K562 (cell line): ENCODE results near the gene NOX1. TPM values are rescaled to one million over a fixed set of nuclear protein-coding genes. Genes with fewer than 3 reads are reported as not detected.

ENCODE experiments used
- ELF1 ChIP-seq: fragments of 200-800 bp; sonication (Bioruptor generic); IDR thresholded peaks from 2 replicates; pipeline ENCODE4 v1.6.1; 2016; ENCODE audit warnings: missing genetic modification characterization, missing compliant biosample characterization
- EP400 ChIP-seq: fragments of 450-650 bp; IDR thresholded peaks from 2 replicates; pipeline ENCODE4 v1.6.1; 2017; ENCODE audit warnings: antibody characterized with exemption, mild to moderate bottlenecking, moderate library complexity
- FOXM1 ChIP-seq, 2 experiments: fragments of 450-650 bp in 1 of 2; sonication (generic) in 1 of 2; formaldehyde crosslinking in 1 of 2; IDR thresholded peaks; 2 replicates each; pipeline versions ENCODE4 v1.6.1 to v1.9.0; 2017 to 2022; ENCODE audit warnings: low read depth in 2 of 2, mild to moderate bottlenecking in 2 of 2, missing genetic modification reagents in 1 of 2, moderate library complexity in 1 of 2
- GABPB1 ChIP-seq: sonication (generic); formaldehyde crosslinking; IDR thresholded peaks from 2 replicates; pipeline ENCODE4 v1.8.0; 2022; ENCODE audit warnings: mild to moderate bottlenecking, missing genetic modification reagents
- HIVEP1 ChIP-seq: fragments of 250-450 bp; sonication (Bioruptor Pico); IDR thresholded peaks from 2 replicates; pipeline ENCODE4 v1.4.0; 2020; ENCODE audit warnings: mild to moderate bottlenecking
- JUNB ChIP-seq: fragments of 450-650 bp; formaldehyde crosslinking; conservative IDR thresholded peaks from 2 replicates; pipeline ENCODE4 v1.4.0; 2020; ENCODE audit warnings: mild to moderate bottlenecking
- L3MBTL2 ChIP-seq: fragments of 450-650 bp; IDR thresholded peaks from 2 replicates; pipeline ENCODE4 v1.6.1; 2016; ENCODE audit warnings: mild to moderate bottlenecking, moderate library complexity
- MAFF ChIP-seq: IDR thresholded peaks from 2 replicates; pipeline ENCODE4 v1.6.1; 2012; ENCODE audit warnings: low read length, improper control_type of control experiment
- MTA3 ChIP-seq: fragments of 450-650 bp; formaldehyde crosslinking; IDR thresholded peaks from 2 replicates; pipeline ENCODE4 v1.6.1; 2017; ENCODE audit warnings: mild to moderate bottlenecking, borderline replicate concordance
- NFIX ChIP-seq: fragments of 250-450 bp; sonication (Bioruptor Pico); IDR thresholded peaks from 2 replicates; pipeline ENCODE4 v1.4.0; 2020; ENCODE audit warnings: low read depth, mild to moderate bottlenecking, moderate library complexity
- OTX1 ChIP-seq: fragments of 450-650 bp; formaldehyde crosslinking; IDR thresholded peaks from 2 replicates; pipeline ENCODE4 v1.4.0; 2022; ENCODE audit warnings: mild to moderate bottlenecking
- PHB ChIP-seq: fragments of 250-450 bp; sonication (Bioruptor Pico); IDR thresholded peaks from 2 replicates; pipeline ENCODE4 v1.5.0; 2021
- SRSF9 ChIP-seq: fragments of 200-400 bp; formaldehyde crosslinking; IDR thresholded peaks from 2 replicates; pipeline ENCODE4 v1.6.1; 2017; ENCODE audit warnings: low read depth, low read length, borderline replicate concordance
- TAF9B ChIP-seq: fragments of 450-650 bp; IDR thresholded peaks from 2 replicates; pipeline ENCODE4 v1.6.1; 2018; ENCODE audit warnings: mild to moderate bottlenecking; ENCODE audit not compliant: partially characterized antibody
- TSC22D4 ChIP-seq: fragments of 450-650 bp; IDR thresholded peaks from 2 replicates; pipeline ENCODE4 v1.6.1; 2016; ENCODE audit warnings: missing genetic modification characterization, missing biosample characterization, control low read depth
- ZNF174 ChIP-seq: fragments of 250-450 bp; sonication (Bioruptor Pico); IDR thresholded peaks from 2 replicates; pipeline ENCODE4 v1.4.0; 2020; ENCODE audit warnings: mild to moderate bottlenecking
- ZNF24 ChIP-seq: fragments of 450-650 bp; IDR thresholded peaks from 2 replicates; pipeline ENCODE4 v1.6.1; 2016
- ZNF384 ChIP-seq: IDR thresholded peaks from 2 replicates; pipeline ENCODE4 v1.6.1; 2012; ENCODE audit warnings: low read depth, low read length, improper control_type of control experiment
- ZNF766 ChIP-seq: fragments of 200-800 bp; sonication (Bioruptor generic); conservative IDR thresholded peaks from 2 replicates; pipeline ENCODE4 v1.6.1; 2016; ENCODE audit warnings: missing genetic modification characterization, missing compliant biosample characterization
- ZNF830 ChIP-seq: fragments of 250-450 bp; sonication (Bioruptor Pico); IDR thresholded peaks from 2 replicates; pipeline ENCODE4 v1.5.0; 2021; ENCODE audit warnings: mild to moderate bottlenecking
- polyA plus RNA-seq, 8 experiments: library from polyadenylated mRNA; depleted of rRNA in 4 of 8; stranded (reverse) in 5 of 8; unstranded in 3 of 8; fragments of >200 nt; fragmentation: Nextera tagmentation in 2 of 8; fragmentation: Illumina TruSeq in 1 of 8; extraction: Ambion mirVana in 2 of 8; extraction: Trizol in 1 of 8; gene quantifications; 2 replicates each; pipeline versions ENCODE4 v1.2.1 to v1.2.3, GENCODE V29; 2011 to 2014; ENCODE audit warnings: inconsistent platforms in 1 of 8, missing spikeins in 1 of 8
- total RNA-seq, 7 experiments: library from RNA; depleted of rRNA in 6 of 7; stranded (reverse); fragments of >200 nt in 6 of 7; fragmentation: Illumina TruSeq in 2 of 7; extraction: Trizol in 2 of 7; gene quantifications; 2 replicates each; pipeline versions ENCODE4 v1.2.1 to v1.2.3, GENCODE V29; 2011 to 2021; ENCODE audit warnings: low replicate concordance in 1 of 7
- TF ChIP-seq, protein P1 (sequence below): IDR thresholded peaks from 3 replicates; pipeline ENCODE4 v1.6.1; 2011; ENCODE audit warnings: borderline replicate concordance, mild to moderate bottlenecking, moderate library complexity; ENCODE audit not compliant: insufficient read length; ENCODE audit errors: extremely low read depth
- TF ChIP-seq, protein P2 (sequence below): fragments of 250-450 bp; sonication (Bioruptor Pico); IDR thresholded peaks from 2 replicates; pipeline ENCODE4 v1.4.0; 2020

The NOX1 gene
- total and polyA plus RNA-seq, 9 of the 15 experiments (the other 6 are each of a cell fraction or from before 2014, with no cell fraction given), result 0.01 TPM; not detected in 8

DNA sequence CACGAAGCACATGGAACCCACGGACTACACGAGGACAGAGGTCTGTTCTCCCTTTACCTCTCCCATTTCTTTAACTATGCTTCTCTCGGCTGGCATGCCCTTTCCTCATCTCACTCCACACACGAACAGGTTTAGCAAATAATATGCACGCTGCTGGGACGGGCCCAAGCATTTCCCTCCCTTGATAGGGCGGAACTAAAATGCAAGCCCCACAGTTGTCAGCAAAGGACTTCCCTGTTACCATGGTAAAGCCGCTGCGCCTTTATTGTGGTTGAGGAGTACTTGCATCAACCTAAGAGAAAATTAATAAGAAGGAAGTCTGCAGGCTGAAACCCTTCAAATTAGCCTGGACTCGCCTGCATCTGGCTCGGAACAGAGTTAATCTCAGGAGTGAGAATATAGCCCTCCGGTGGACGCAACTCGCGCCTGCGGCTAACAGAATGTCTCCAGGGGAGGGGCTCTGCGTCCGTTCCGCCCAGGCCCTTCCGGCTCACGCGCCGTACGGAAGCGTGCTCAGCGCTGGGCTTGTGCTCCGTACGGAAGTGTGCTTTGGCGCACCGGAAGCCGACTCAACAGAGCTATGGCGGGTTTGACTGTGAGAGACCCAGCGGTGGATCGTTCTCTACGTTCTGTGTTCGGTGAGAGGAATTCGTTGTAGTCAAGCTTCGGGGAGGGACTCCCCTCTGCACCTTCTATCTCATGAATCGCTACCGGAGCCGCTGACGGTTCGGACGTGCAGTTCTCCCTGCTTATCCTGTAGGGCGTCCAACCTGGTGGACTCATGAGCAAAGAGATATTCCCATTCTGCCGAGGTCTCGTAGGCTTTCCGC lies 54.1 kb downstream of the NOX1 start, which contains the start of gene CSTF2 (continued):
- TF ChIP-seq, protein P1, sequence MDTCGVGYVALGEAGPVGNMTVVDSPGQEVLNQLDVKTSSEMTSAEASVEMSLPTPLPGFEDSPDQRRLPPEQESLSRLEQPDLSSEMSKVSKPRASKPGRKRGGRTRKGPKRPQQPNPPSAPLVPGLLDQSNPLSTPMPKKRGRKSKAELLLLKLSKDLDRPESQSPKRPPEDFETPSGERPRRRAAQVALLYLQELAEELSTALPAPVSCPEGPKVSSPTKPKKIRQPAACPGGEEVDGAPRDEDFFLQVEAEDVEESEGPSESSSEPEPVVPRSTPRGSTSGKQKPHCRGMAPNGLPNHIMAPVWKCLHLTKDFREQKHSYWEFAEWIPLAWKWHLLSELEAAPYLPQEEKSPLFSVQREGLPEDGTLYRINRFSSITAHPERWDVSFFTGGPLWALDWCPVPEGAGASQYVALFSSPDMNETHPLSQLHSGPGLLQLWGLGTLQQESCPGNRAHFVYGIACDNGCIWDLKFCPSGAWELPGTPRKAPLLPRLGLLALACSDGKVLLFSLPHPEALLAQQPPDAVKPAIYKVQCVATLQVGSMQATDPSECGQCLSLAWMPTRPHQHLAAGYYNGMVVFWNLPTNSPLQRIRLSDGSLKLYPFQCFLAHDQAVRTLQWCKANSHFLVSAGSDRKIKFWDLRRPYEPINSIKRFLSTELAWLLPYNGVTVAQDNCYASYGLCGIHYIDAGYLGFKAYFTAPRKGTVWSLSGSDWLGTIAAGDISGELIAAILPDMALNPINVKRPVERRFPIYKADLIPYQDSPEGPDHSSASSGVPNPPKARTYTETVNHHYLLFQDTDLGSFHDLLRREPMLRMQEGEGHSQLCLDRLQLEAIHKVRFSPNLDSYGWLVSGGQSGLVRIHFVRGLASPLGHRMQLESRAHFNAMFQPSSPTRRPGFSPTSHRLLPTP, result no peak
- no peak for TF ChIP-seq MTA3
- TF ChIP-seq ZNF830 (CRISPR knock-in tag), result no peak
- TF ChIP-seq L3MBTL2, result peak; percentile 78
- peak; percentile 77 for TF ChIP-seq ELF1
- TF ChIP-seq TSC22D4 (tag), result no peak
- no peak for TF ChIP-seq ZNF174 (CRISPR knock-in tag)
- TF ChIP-seq ZNF766 (CRISPR knock-in tag), result 0 out of 2 replicates have a peak, but pooled peaks have one; percentile 29
- no peak for TF ChIP-seq HIVEP1 (CRISPR knock-in tag)
- no peak for TF ChIP-seq ZNF384
- no peak for TF ChIP-seq NFIX (CRISPR knock-in tag)
- TF ChIP-seq PHB (CRISPR knock-in tag), result no peak
- TF ChIP-seq EP400, result peak; percentile 73
- peak; percentile 70 for TF ChIP-seq TAF9B
- TF ChIP-seq JUNB (CRISPR knock-in tag), result no peak
- TF ChIP-seq SRSF9, result no peak
- no peak for TF ChIP-seq FOXM1 (IDR thresholded peaks at IDR 0.05; ENCODE audit: low read depth)
- no peak for TF ChIP-seq FOXM1 (CRISPR knock-in tag; IDR thresholded peaks at IDR 0.05; ENCODE audit: low read depth)
- peak; percentile 91 for TF ChIP-seq ZNF24
- TF ChIP-seq MAFF, result no peak
- TF ChIP-seq OTX1 (CRISPR knock-in tag), result no peak
- TF ChIP-seq GABPB1 (CRISPR knock-in tag), result peak; percentile 98
- TF ChIP-seq, protein P2, sequence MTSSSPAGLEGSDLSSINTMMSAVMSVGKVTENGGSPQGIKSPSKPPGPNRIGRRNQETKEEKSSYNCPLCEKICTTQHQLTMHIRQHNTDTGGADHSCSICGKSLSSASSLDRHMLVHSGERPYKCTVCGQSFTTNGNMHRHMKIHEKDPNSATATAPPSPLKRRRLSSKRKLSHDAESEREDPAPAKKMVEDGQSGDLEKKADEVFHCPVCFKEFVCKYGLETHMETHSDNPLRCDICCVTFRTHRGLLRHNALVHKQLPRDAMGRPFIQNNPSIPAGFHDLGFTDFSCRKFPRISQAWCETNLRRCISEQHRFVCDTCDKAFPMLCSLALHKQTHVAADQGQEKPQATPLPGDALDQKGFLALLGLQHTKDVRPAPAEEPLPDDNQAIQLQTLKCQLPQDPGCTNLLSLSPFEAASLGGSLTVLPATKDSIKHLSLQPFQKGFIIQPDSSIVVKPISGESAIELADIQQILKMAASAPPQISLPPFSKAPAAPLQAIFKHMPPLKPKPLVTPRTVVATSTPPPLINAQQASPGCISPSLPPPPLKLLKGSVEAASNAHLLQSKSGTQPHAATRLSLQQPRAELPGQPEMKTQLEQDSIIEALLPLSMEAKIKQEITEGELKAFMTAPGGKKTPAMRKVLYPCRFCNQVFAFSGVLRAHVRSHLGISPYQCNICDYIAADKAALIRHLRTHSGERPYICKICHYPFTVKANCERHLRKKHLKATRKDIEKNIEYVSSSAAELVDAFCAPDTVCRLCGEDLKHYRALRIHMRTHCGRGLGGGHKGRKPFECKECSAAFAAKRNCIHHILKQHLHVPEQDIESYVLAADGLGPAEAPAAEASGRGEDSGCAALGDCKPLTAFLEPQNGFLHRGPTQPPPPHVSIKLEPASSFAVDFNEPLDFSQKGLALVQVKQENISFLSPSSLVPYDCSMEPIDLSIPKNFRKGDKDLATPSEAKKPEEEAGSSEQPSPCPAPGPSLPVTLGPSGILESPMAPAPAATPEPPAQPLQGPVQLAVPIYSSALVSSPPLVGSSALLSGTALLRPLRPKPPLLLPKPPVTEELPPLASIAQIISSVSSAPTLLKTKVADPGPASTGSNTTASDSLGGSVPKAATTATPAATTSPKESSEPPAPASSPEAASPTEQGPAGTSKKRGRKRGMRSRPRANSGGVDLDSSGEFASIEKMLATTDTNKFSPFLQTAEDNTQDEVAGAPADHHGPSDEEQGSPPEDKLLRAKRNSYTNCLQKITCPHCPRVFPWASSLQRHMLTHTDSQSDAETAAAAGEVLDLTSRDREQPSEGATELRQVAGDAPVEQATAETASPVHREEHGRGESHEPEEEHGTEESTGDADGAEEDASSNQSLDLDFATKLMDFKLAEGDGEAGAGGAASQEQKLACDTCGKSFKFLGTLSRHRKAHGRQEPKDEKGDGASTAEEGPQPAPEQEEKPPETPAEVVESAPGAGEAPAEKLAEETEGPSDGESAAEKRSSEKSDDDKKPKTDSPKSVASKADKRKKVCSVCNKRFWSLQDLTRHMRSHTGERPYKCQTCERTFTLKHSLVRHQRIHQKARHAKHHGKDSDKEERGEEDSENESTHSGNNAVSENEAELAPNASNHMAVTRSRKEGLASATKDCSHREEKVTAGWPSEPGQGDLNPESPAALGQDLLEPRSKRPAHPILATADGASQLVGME (CRISPR knock-in tag), result no peak
